Measurements from ENCODE around the gene ERG. TPM values are rescaled to one million over a fixed set of nuclear protein-coding genes. Genes with fewer than 3 reads are reported as not detected.

Gene ERG
- total RNA-seq, 4 donors from 2014 or later = 7.8 to 44.1 (median 16.8) TPM

- no peak for TF ChIP-seq CTCF (IDR thresholded peaks at IDR 0.05; ENCODE audit: low read depth)
These were observed 24.2 kb downstream of the ERG start for GRCh38 chr21:38474124-38474523.

GRCh38 chr21:38472412-38473108 lies 25.7 kb downstream of the ERG start:
- no peak for TF ChIP-seq CTCF (IDR thresholded peaks at IDR 0.05; ENCODE audit: low read depth)

DNA sequence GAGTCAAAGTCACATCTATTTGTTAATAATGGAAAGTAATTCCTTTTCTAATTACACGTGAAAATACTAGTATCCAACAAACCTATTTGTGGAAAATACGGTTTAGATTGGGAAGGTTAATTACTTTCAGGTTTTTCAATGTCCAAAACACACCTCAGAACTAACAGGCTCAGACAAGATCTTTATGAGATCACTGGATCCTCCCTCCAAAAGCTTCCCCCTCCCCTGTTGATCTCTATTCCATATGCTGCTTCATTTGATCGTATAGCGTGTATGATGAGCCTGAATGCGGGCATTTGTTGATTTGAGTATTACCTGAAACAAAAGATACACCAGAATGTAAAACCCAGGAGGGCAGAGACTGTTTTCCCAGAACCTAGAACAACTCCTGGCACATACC lies 26.5 kb downstream of the ERG start:
- TF ChIP-seq CTCF (IDR thresholded peaks at IDR 0.05; ENCODE audit: low read depth) = no peak

GRCh38 chr21:38470755-38471154 lies 27.5 kb downstream of the ERG start:
- no peak for TF ChIP-seq CTCF (IDR thresholded peaks at IDR 0.05; ENCODE audit: low read depth)

DNA sequence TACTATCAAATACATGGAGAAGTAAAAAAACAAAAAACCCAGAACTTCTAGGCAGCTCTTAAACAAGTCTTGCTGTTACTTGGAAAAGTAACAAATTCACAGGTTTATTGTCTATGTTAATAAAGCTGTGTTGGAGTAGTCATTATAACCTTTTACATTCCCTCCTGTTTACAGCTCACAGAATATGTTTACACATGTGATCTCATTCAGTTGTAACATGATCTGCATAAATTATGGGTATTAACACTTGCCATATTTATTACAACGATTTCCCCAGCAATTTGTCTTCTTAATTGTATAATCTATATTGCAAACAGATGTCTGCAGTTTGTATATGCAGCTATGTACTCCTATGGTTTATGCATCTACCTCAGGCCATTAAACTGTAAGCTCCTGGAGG lies 28.6 kb downstream of the ERG start:
- TF ChIP-seq CTCF (IDR thresholded peaks at IDR 0.05; ENCODE audit: low read depth) = no peak

GRCh38 chr21:38468989-38469388 lies 29.3 kb downstream of the ERG start:
- TF ChIP-seq CTCF (IDR thresholded peaks at IDR 0.05; ENCODE audit: low read depth) = no peak

DNA sequence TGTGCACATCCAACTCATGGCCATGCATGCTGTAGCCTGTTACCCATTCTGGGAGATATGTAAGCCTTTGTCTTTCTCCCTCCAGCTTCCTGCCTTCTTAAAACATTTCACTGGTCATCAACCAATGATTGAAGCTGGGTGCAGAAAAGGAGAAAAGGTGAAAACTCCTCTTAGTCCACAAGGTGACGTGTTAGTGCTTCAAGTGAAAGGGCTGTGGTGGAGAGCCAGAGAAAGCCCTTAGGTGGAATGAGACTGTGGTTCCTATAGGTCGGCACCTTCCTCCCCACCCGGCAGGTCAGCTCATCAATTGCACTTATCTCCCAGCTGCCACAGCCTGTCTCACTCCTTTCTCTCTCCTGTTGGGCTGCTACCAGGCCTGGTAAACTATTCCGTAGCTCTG lies 30.4 kb downstream of the ERG start:
- TF ChIP-seq CTCF (IDR thresholded peaks at IDR 0.05; ENCODE audit: low read depth) = no peak

All from subcutaneous adipose tissue (tissue), 4 donors.